HepG2 (cell line): ENCODE data around the gene NEDD8. TPM values are rescaled to one million over a fixed set of nuclear protein-coding genes. Genes with fewer than 3 reads are reported as not detected.

Experiments
- ATAC-seq: fragments of 200-7000 bp; cut with Tn5 transposase; 3 replicates; pipeline ENCODE4 v1.9.1; 2020; ENCODE audit warnings: mild to moderate bottlenecking, moderate library complexity
- BruUV-seq: library from RNA; stranded (reverse); fragments of 400-500 nt; replicated peaks from 2 replicates; lab custom pipeline; 2021; lab: Mats Ljungman, UMichigan
- CTCF ChIA-PET: fragments of 300-600 bp; formaldehyde crosslinking; extraction: SDS; loops from one replicate; lab custom pipeline; 2021; ENCODE audit warnings: low total read pairs, inconsistent platforms, low intra/inter-chr PET ratio; lab: Yijun Ruan, JAX
- POLR2A ChIA-PET: fragments of 350-600 bp; sonication (Branson Sonifier 250); formaldehyde crosslinking; loops from one replicate; lab custom pipeline; 2020; ENCODE audit warnings: antibody characterized with exemption, inconsistent platforms; lab: Yijun Ruan, JAX
- DNase-seq: peaks from one replicate; pipeline ENCODE4 v3.0.0-alpha.2; 2015; ENCODE audit warnings: low spot score
- FAIRE-seq: peaks from 3 replicates; lab custom pipeline; 2011; peaks lifted over from hg19 to GRCh38; lab: Jason Lieb, UNC
- H2AFZ ChIP-seq: one replicate; pipeline ENCODE4 v1.6.1; 2011; ENCODE audit warnings: low read length, inconsistent platforms
- H3K27ac ChIP-seq: fragments of 300-600 bp; 3 replicates; pipeline ENCODE4 v1.8.0; 2011; ENCODE audit warnings: mixed run types, mild to moderate bottlenecking, mixed read lengths, low read length, inconsistent platforms; ENCODE audit not compliant: insufficient read depth; ENCODE audit errors: extremely low read length
- H3K27me3 ChIP-seq, 2 experiments: fragments of 200-600 bp in 1 of 2; 2 replicates in 1 of 2; 3 replicates in 1 of 2; pipeline versions ENCODE4 v1.6.0 to v1.8.0; 2011; ENCODE audit warnings: low read length in 2 of 2, mild to moderate bottlenecking in 2 of 2, moderate library complexity in 2 of 2, inconsistent platforms in 1 of 2; ENCODE audit not compliant: insufficient read depth in 2 of 2, control insufficient read depth in 1 of 2
- H3K36me3 ChIP-seq, 2 experiments: fragments of 200-600 bp in 1 of 2; replicated peaks in 1 of 2; 2 replicates in 1 of 2; 3 replicates in 1 of 2; pipeline versions ENCODE4 v1.5.1 to v1.8.0; 2011; ENCODE audit warnings: low read length in 2 of 2, inconsistent platforms in 1 of 2; ENCODE audit not compliant: insufficient read depth in 2 of 2, control insufficient read depth in 1 of 2
- H3K4me1 ChIP-seq: 2 replicates; pipeline ENCODE4 v1.5.1; 2012; ENCODE audit warnings: low read length, inconsistent platforms; ENCODE audit not compliant: insufficient read depth
- H3K4me2 ChIP-seq: 2 replicates; pipeline ENCODE4 v1.6.0; 2011; ENCODE audit warnings: low read depth, low read length, inconsistent platforms
- H3K4me3 ChIP-seq, 3 experiments: fragments of 200-600 bp in 1 of 3; sonication (generic), shearing (Covaris generic) in 1 of 3; replicated peaks in 1 of 3; 2 replicates each; pipeline ENCODE4 v1.5.1; 2011 to 2016; ENCODE audit warnings: low read length in 3 of 3, inconsistent platforms in 2 of 3, low read depth in 2 of 3, mild to moderate bottlenecking in 2 of 3, control low read depth in 1 of 3, mixed read lengths in 1 of 3; ENCODE audit not compliant: insufficient read depth in 1 of 3
- H3K79me2 ChIP-seq: one replicate; pipeline ENCODE4 v1.6.1; 2011; ENCODE audit warnings: low read length, inconsistent platforms; ENCODE audit not compliant: insufficient read depth
- H3K9ac ChIP-seq: 2 replicates; pipeline ENCODE4 v1.6.0; 2011; ENCODE audit warnings: mild to moderate bottlenecking, low read depth, low read length, inconsistent platforms; ENCODE audit not compliant: insufficient read depth
- H3K9me3 ChIP-seq: 2 replicates; pipeline ENCODE4 v1.5.1; 2012; ENCODE audit warnings: mild to moderate bottlenecking, low read length
- H4K20me1 ChIP-seq: 2 replicates; pipeline ENCODE4 v1.6.0; 2011; ENCODE audit warnings: inconsistent platforms, mild to moderate bottlenecking, low read length, moderate library complexity; ENCODE audit not compliant: insufficient read depth
- BORCS8-MEF2B ChIP-seq: sonication (generic); formaldehyde crosslinking; IDR thresholded peaks from 2 replicates; pipeline ENCODE4 v1.8.0; 2022; ENCODE audit warnings: mild to moderate bottlenecking, missing genetic modification reagents
- BRD4 ChIP-seq: sonication (generic); formaldehyde crosslinking; IDR thresholded peaks from 2 replicates; pipeline ENCODE4 v1.4.0; 2020; ENCODE audit warnings: missing genetic modification reagents
- DBP ChIP-seq: sonication (generic); formaldehyde crosslinking; IDR thresholded peaks from 2 replicates; pipeline ENCODE4 v1.4.0; 2020; ENCODE audit warnings: missing genetic modification reagents; ENCODE audit errors: not compliant biosample characterization
- DNMT1 ChIP-seq: sonication (generic); formaldehyde crosslinking; IDR thresholded peaks from 2 replicates; pipeline ENCODE4 v1.5.1; 2020; ENCODE audit warnings: mild to moderate bottlenecking, missing genetic modification reagents
- JARID2 ChIP-seq: sonication (generic); formaldehyde crosslinking; IDR thresholded peaks from 2 replicates; pipeline ENCODE4 v1.8.1; 2023; ENCODE audit warnings: missing genetic modification reagents, inconsistent platforms; ENCODE audit not compliant: insufficient replicate concordance
- KMT2A ChIP-seq: sonication (generic); formaldehyde crosslinking; IDR thresholded peaks from 2 replicates; pipeline ENCODE4 v1.4.0; 2020; ENCODE audit warnings: missing genetic modification reagents
- MBNL3 ChIP-seq: fragments of 250-450 bp; sonication (Bioruptor Pico); conservative IDR thresholded peaks from 2 replicates; pipeline ENCODE4 v1.8.0; 2022; ENCODE audit warnings: mild to moderate bottlenecking, inconsistent platforms
- NFE2 ChIP-seq: sonication (generic); formaldehyde crosslinking; IDR thresholded peaks from 2 replicates; pipeline ENCODE4 v1.4.0; 2020; ENCODE audit warnings: missing genetic modification reagents
- NR2C2 ChIP-seq: sonication (generic); formaldehyde crosslinking; IDR thresholded peaks from 2 replicates; pipeline ENCODE4 v1.4.0; 2020; ENCODE audit warnings: missing genetic modification reagents, mild to moderate bottlenecking, moderate library complexity, borderline replicate concordance
- SP1 ChIP-seq, 2 experiments: fragments of 450-650 bp in 1 of 2; sonication (generic) in 1 of 2; formaldehyde crosslinking in 1 of 2; IDR thresholded peaks; 2 replicates each; pipeline versions ENCODE4 v1.4.0 to v1.6.1; 2016 to 2020; ENCODE audit warnings: missing genetic modification reagents in 1 of 2
- TAF15 ChIP-seq: fragments of 200-400 bp; formaldehyde crosslinking; IDR thresholded peaks from one replicate; pipeline ENCODE4 v1.6.1; 2018; ENCODE audit warnings: mild to moderate bottlenecking, low read depth, low read length; ENCODE audit not compliant: poor library complexity, severe bottlenecking
- ZNF20 ChIP-seq: sonication (generic); formaldehyde crosslinking; IDR thresholded peaks from 2 replicates; pipeline ENCODE4 v1.4.0; 2020; ENCODE audit warnings: mild to moderate bottlenecking, moderate library complexity, missing genetic modification reagents
- WGBS: methylation state at CpG from one replicate; pipeline ENCODE4 v1.1.6; 2017; ENCODE audit warnings: low lambda C conversion rate; 5-methylcytosine and 5-hydroxymethylcytosine counted together
- in situ Hi-C: cut with HindIII; loops from 2 replicates; pipeline ENCODE4 v1.10.0; 2017; ENCODE audit warnings: low pct_unique_long_range_greater_than_20kb; ENCODE audit not compliant: extremely low pct_ligation_motif_present
- intact Hi-C: fragments of 100-400 bp; cut with micrococcal nuclease; formaldehyde crosslinking; loops from one replicate; pipeline ENCODE4 v1.10.0; 2022; ENCODE audit not compliant: unreplicated experiment
- polyA plus RNA-seq, 8 experiments: library from polyadenylated mRNA; depleted of rRNA in 3 of 8; stranded (reverse) in 7 of 8; unstranded in 1 of 8; fragments of >200 nt; fragmentation: Illumina TruSeq in 4 of 8; extraction: Trizol in 4 of 8; gene quantifications; 2 replicates each; pipeline versions ENCODE4 v1.2.1 to v1.2.3, GENCODE V29; 2011 to 2016; ENCODE audit warnings: low read depth in 4 of 8, missing spikeins in 1 of 8, mixed read lengths in 1 of 8; ENCODE audit not compliant: insufficient read depth in 1 of 8
- total RNA-seq, 5 experiments: library from RNA; depleted of rRNA; stranded (reverse); fragments of >200 nt; fragmentation: Illumina TruSeq; extraction: Trizol; gene quantifications; 2 replicates each; pipeline ENCODE4 v1.2.3, GENCODE V29; 2016; ENCODE audit warnings: low read depth in 1 of 5
- TF ChIP-seq, protein P1 (sequence below): IDR thresholded peaks from 2 replicates; pipeline ENCODE4 v1.6.1; 2016; ENCODE audit warnings: low read depth
- TF ChIP-seq, protein P2 (sequence below): sonication (generic); formaldehyde crosslinking; IDR thresholded peaks from 2 replicates; pipeline ENCODE4 v1.8.0; 2023; ENCODE audit warnings: mild to moderate bottlenecking, missing genetic modification reagents
- TF ChIP-seq, protein P3 (sequence below): sonication (generic); formaldehyde crosslinking; IDR thresholded peaks from 2 replicates; pipeline ENCODE4 v1.4.0; 2020; ENCODE audit warnings: missing genetic modification reagents

Gene NEDD8
- total and polyA plus RNA-seq, 2 of the 13 experiments (the other 11 are each of a cell fraction or from before 2014, with no cell fraction given): 535 to 713 TPM

GRCh38 chr14:24187539-24187915 is 44.6 kb downstream of the NEDD8 start (continued):
- TF ChIP-seq, protein P1, sequence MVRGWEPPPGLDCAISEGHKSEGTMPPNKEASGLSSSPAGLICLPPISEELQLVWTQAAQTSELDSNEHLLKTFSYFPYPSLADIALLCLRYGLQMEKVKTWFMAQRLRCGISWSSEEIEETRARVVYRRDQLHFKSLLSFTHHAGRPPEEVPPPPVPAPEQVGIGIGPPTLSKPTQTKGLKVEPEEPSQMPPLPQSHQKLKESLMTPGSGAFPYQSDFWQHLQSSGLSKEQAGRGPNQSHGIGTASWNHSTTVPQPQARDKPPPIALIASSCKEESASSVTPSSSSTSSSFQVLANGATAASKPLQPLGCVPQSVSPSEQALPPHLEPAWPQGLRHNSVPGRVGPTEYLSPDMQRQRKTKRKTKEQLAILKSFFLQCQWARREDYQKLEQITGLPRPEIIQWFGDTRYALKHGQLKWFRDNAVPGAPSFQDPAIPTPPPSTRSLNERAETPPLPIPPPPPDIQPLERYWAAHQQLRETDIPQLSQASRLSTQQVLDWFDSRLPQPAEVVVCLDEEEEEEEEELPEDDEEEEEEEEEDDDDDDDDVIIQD: no peak
- TF ChIP-seq NR2C2 (CRISPR knock-in tag): no peak
- TF ChIP-seq BRD4 (CRISPR knock-in tag): peak; percentile 6; the same call in 1 of the 2 replicates
- no peak for TF ChIP-seq TAF15
- no peak for TF ChIP-seq MBNL3
- TF ChIP-seq KMT2A (CRISPR knock-in tag): no peak
- TF ChIP-seq SP1 (IDR thresholded peaks at IDR 0.05): no peak
- TF ChIP-seq SP1 (CRISPR knock-in tag; IDR thresholded peaks at IDR 0.05): no peak
- TF ChIP-seq NFE2: no peak
- TF ChIP-seq, protein P2, sequence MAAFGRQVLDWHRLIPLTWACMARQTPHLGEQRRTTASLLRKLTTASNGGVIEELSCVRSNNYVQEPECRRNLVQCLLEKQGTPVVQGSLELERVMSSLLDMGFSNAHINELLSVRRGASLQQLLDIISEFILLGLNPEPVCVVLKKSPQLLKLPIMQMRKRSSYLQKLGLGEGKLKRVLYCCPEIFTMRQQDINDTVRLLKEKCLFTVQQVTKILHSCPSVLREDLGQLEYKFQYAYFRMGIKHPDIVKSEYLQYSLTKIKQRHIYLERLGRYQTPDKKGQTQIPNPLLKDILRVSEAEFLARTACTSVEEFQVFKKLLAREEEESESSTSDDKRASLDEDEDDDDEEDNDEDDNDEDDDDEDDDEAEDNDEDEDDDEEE (CRISPR knock-in tag): peak; percentile 28; the same call in 1 of the 2 replicates

- Histone ChIP-seq H3K27ac (no peak overlapping the region), H3K27me3 (no peaks in the 10 kb centered on the region), H4K20me1 (no peaks in the 10 kb centered on the region), H3K79me2 (peaks cover 16% of the 10 kb centered on the region), H3K9me3 (no peaks in the 10 kb centered on the region), H3K4me2 (peak overlapping the region; percentile 96), H3K36me3 (peaks cover 64 to 73% of the 10 kb centered on the region in 2 experiments), H2AFZ (no peak overlapping the region), H3K9ac (peak overlapping the region; percentile 84; the same call in 1 of the 2 replicates), H3K4me3 (peak overlapping the region in 2 of 3 experiments; percentile 77 to 92; a peak in 4 of 6 replicates), H3K4me1 (peaks cover 28% of the 10 kb centered on the region)
- POLR2A ChIA-PET: interaction anchor here (0.8 to 6.4 kb wide), 9 partner anchors 9 to 112 kb away, joined by 4 to 65 read pairs (median 22); partner anchors contain the start of genes DCAF11, DHRS1, EMC9 and IRF9
- intact Hi-C loops (no loop called here), in situ Hi-C loops (no loop called here)
- BruUV-seq: no TSS peak
- DNase-seq (no peak), ATAC-seq (no peak), FAIRE-seq (no peak)
- CTCF ChIA-PET: no interaction called here
- WGBS: 93% methylated on average over 10 of the region's 10 CpGs
- TF ChIP-seq DNMT1 (CRISPR knock-in tag) (0 out of 2 replicates have a peak, but pooled peaks have one; percentile 76), BORCS8-MEF2B (CRISPR knock-in tag) (peak; percentile 23; the same call in 1 of the 2 replicates), ZNF20 (CRISPR knock-in tag) (no peak), JARID2 (no peak), DBP (CRISPR knock-in tag) (no peak)
- TF ChIP-seq, protein P3, sequence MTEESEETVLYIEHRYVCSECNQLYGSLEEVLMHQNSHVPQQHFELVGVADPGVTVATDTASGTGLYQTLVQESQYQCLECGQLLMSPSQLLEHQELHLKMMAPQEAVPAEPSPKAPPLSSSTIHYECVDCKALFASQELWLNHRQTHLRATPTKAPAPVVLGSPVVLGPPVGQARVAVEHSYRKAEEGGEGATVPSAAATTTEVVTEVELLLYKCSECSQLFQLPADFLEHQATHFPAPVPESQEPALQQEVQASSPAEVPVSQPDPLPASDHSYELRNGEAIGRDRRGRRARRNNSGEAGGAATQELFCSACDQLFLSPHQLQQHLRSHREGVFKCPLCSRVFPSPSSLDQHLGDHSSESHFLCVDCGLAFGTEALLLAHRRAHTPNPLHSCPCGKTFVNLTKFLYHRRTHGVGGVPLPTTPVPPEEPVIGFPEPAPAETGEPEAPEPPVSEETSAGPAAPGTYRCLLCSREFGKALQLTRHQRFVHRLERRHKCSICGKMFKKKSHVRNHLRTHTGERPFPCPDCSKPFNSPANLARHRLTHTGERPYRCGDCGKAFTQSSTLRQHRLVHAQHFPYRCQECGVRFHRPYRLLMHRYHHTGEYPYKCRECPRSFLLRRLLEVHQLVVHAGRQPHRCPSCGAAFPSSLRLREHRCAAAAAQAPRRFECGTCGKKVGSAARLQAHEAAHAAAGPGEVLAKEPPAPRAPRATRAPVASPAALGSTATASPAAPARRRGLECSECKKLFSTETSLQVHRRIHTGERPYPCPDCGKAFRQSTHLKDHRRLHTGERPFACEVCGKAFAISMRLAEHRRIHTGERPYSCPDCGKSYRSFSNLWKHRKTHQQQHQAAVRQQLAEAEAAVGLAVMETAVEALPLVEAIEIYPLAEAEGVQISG: no peak
Measured at GRCh38 chr14:24186831-24187538, 45.2 kb downstream of the NEDD8 start.
